ENCODE measurements around the gene CCS. TPM values are rescaled to one million over a fixed set of nuclear protein-coding genes. Genes with fewer than 3 reads are reported as not detected.
"Not testable (repeated sequence)": the region's sequence is repeated elsewhere in the genome, so short reads cannot be mapped to it uniquely, and the experiment has no call there.

Gene CCS
- total RNA-seq: 23.5 TPM
- long read RNA-seq, transcript CCS-208 (8 exons, 1,430 nt): major isoform, 7 of 13 reads
- long read RNA-seq, partial matches to known transcripts: 1 of 13 reads
- long read RNA-seq, other reads (novel, unspliced or antisense): 3 of 13 reads

DNA sequence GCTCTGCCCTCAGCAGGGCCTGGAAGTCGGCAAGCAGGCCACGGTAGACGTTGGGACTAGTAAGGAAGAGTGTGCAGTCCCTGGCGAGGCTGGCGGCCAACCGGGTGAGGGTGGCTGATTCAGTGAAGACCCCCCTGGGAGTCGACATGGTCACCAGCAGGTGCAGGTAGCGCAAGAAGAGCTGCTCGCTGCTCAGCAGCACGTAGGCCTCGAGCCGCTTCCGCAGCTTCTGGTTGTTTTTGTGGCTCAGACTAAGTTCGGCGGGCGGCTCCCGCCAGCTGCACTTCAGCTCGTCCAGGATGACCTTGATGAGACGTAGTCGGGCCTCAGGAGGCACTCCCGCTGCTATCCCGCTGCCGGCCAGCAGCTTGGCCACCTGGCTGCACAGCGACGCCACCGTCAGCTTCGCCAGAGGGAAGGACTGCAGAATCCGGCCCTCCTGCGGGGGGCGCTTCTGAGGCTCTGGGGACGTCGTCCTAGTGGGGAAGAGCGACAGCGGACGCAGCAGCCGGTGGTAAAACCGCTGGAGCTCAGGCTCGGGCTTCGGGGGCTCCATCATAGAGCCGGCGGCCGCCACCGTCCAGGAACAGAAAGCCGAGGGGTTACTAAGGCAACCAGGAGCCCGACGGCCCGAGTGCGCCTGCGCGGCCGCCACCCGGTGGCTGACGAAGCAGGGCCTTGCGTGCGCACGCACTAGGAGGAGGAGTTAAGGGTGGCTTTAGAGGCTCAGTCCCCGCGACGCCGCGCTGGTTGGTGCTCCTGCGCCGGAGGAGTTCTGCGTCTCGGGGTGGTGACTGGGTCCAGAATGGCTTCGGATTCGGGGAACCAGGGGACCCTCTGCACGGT lies at the start of gene CCS, which contains the start of gene CCDC87:
Gene CCS (plus strand): TSS at position 729 of the 846 bp plus-strand sequence. CDS start 77 bp downstream, at position 806.
Gene CCDC87 (minus strand): TSS at position 607 of the 846 bp plus-strand sequence. CDS start 48 bp downstream, at position 559.
- intact Hi-C loops (cut with DNase I): loop anchor here (2.0 to 5.0 kb wide), 2 partner anchors 24 to 85 kb away; partner anchors contain the start of genes RBM14 and RBM4B
- peak; percentile 100 for DNase-seq (ENCODE audit: missing footprints)
- ATAC-seq: peak; percentile 95

DNA sequence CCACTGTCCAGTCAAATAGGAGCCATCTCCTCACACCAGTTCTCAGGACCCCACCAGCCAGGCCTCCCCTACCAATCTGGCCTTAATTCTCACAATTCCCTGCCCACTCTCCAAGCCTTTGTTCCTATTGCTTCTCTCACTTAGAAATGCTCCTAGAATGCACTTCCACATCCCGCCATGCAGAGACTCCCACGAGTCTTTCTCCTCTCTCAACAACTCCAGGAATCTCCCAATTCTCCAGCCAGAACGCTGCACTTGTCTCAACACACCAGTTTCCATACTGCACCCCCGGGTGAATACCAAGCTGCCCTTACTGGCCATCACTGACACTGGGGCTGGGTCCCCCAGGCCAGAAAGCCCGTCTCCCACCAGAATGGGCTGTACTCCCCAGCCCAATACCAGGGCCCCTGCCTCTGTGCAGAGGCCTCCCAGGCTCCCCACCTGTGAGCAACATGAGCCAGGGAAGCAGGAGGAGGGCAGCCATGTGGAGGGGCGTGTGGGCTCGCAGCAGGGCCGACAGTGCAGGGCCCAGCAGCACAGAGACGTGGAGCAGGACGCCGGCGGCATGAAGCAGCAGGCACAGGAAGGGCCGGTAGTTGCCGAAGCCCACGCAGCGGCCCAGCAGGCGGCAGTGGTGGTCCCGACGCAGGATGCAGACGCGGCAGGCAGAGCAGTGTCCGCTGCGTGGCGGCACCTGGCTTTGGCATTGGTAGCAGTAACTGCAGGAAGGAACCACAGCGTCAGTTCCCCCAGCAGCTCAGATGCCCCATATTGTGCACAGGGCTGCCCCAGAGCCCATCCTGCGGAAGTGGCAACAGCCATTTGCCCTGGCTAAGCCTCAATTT lies 49.5 kb upstream of the CCS start:
- peak; percentile 76 for DNase-seq (ENCODE audit: missing footprints)
- ATAC-seq: no peak
- intact Hi-C loops (cut with DNase I): loop anchor here (1.0 kb wide), 2 partner anchors 26 to 30 kb away; no protein-coding TSS in a partner anchor

DNA sequence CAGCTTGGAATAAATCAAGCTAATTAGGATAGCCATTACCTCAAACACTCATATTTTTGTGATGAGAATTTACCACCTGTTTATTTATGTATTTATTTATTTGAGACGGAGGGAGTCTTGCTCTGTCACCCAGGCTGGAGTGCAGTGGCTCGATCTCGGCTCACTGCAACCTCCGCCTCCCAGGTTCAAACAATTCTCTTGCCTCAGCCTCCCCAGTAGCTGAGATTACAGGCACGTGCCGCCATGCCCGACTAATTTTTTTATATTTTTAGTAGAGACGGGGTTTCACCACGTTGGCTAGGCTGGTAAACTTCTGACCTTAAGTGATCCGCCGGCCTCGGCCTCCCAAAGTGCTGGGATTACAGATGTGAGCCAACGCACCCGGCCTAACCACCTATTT lies 48.0 kb upstream of the CCS start:
- DNase-seq (ENCODE audit: missing footprints): peak; percentile 33
- intact Hi-C loops (cut with DNase I): loop anchor here (1.0 kb wide), 1 partner anchor 32 kb away; no protein-coding TSS in a partner anchor
- not testable (repeated sequence) for ATAC-seq

GRCh38 chr11:66545701-66546367 lies 47.2 kb upstream of the CCS start, which contains the start of gene ZDHHC24:
ZDHHC24 (minus strand) TSS chr11:66546048; CDS start chr11:66546003, 45 bp downstream.
- intact Hi-C loops (cut with DNase I): loop anchor here (1.0 kb wide), 1 partner anchor 80 kb away; the partner anchor contains the start of gene PELI3
- ATAC-seq (peak; percentile 98), DNase-seq (ENCODE audit: missing footprints) (peak; percentile 99)

GRCh38 chr11:66546368-66546965 lies 46.5 kb upstream of the CCS start, which contains the start of gene ACTN3:
ACTN3 (plus strand) TSS chr11:66546903; CDS start chr11:66546938, 35 bp downstream.
- ATAC-seq: peak; percentile 24
- peak; percentile 75 for DNase-seq (ENCODE audit: missing footprints)
- intact Hi-C loops (cut with DNase I): loop anchor here (1.0 kb wide), 1 partner anchor 80 kb away; the partner anchor contains the start of gene PELI3

DNA sequence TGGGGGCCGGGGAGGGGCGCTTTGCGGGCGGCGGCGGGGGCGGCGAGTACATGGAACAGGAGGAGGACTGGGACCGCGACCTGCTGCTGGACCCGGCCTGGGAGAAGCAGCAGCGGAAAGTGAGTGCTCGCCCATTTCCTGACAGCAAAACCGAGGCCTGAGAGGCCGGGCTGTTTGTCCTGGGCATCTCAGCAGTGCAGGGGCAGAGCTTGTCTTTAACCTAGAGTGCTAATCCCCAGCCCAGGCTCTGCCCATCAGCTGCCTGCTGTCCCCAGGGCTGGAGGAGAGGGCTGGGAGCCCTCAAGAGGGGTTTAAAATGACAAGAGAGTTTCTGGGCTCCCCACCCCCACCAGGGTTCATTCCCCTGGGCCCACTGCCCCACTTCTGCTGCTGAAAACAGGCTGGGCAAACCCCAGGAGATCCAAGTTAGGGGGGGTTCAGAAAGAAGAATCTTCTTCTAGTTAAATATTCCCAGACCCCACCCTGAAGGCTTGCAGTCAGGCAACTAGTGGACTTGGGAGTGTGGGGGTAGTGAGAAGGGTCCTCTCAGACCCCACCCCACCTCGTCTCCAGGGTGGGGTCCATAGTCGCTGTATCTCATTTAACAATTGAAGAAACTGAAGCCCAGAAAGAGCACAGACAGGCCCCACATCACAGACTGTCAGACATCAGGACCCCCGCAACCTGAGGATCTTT lies 45.9 kb upstream of the CCS start:
- peak; percentile 44 for DNase-seq (ENCODE audit: missing footprints)
- ATAC-seq: no peak
- intact Hi-C loops (cut with DNase I): loop anchor here (1.0 kb wide), 1 partner anchor 81 kb away; the partner anchor contains the start of gene PELI3

GRCh38 chr11:66547662-66548009 lies 45.3 kb upstream of the CCS start:
- ATAC-seq (no peak), DNase-seq (ENCODE audit: missing footprints) (peak; percentile 23)
- intact Hi-C loops (cut with DNase I): no loop called here

- ATAC-seq (no peak), DNase-seq (ENCODE audit: missing footprints) (no peak)
- intact Hi-C loops (cut with DNase I): no loop called here
These were observed 44.9 kb upstream of the CCS start for GRCh38 chr11:66548041-66548440.

DNA sequence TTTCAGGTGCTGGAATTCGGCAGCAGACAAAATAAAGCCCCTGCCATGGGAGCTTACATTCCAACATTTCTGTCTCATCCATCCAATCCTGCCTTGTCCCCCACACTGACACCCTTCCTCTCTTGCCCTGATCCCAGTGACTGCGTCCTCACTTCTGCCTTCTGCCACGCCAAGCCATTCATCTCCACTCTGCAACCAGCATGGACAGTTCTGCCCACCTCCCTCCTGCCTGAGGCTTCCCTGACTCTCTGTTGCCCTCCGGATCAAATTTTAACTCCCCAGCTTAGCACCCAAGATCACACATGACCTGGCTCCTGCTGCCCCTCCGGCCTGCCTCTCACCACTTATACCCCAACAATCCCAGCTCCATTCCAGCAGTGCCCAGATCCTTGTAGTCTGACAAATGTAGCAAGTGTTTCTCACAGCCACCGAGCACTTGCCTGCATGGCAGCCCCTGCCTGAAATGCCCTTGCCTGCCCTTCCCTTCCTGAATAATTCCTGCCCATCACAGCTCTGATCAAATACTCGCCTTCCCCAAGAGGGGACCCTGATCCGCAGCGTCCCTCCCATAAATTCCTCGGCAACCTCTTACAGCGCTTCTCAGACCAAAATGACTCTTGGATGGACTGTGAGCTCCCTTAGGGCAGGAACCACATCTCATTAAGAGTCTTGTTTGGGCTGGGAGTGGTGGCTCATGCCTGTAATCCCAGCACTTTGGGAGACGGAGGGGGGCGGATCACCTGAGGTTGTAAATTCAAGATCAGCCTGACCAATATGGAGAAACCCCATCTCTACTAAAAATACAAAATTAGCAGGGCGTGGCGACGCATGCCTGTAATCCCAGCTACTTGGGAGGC lies 44.0 kb upstream of the CCS start:
- intact Hi-C loops (cut with DNase I): no loop called here
- DNase-seq (ENCODE audit: missing footprints): no peak
- ATAC-seq: no peak

DNA sequence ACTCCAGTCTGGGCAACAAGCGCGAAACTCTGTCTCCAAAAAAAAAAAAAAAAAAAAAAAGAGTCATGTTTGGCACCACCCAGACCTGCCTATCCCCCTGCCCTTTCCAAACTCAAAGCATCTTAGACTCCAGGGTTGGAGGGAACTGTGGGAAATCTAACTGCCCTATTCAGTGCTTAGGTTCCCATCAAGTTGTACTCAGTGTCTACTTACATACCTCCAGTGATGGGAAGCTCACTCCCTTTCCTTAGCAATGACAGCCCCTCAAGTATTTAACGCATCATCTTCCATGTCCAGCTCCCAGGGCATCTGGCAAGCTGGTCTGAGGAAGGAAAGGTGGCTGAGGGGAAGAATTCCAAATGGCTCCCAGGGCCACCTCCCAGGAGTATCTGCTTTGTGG lies 43.3 kb upstream of the CCS start:
- no peak for ATAC-seq

GRCh38 chr11:66550887-66551286 lies 42.1 kb upstream of the CCS start:
- no peak for ATAC-seq
- intact Hi-C loops (cut with DNase I): no loop called here

More for the DNA sequence above, 43.3 kb upstream of the CCS start:
- intact Hi-C loops (cut with DNase I): no loop called here
- DNase-seq (ENCODE audit: missing footprints): no peak

GRCh38 chr11:66554602-66555001 lies 38.4 kb upstream of the CCS start:
- DNase-seq (ENCODE audit: missing footprints) (no peak), ATAC-seq (no peak)
- intact Hi-C loops (cut with DNase I): no loop called here

More at GRCh38 chr11:66550887-66551286, 42.1 kb upstream of the CCS start:
- DNase-seq (ENCODE audit: missing footprints): no peak

GRCh38 chr11:66555416-66555815 lies 37.6 kb upstream of the CCS start:
- no peak for ATAC-seq
- no peak for DNase-seq (ENCODE audit: missing footprints)
- intact Hi-C loops (cut with DNase I): no loop called here

DNA sequence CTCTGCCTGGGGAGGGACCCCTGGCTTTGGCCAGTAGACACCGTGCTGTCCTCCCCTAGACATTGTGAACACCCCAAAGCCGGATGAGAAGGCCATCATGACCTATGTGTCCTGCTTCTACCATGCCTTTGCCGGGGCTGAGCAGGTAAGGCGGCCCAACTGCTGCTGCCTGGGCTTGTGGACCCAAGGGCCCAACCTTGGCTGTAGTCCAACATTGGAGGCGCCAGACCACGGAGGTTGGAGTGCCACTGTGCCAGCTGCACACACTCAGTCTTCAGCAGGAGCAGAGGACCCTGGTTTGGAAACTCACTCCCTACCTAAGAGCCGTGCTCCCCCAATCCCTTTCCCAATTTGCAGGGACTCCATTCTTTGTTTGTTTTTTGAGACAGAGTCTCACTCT lies 36.9 kb upstream of the CCS start:
- DNase-seq (ENCODE audit: missing footprints) (no peak), ATAC-seq (no peak)
- intact Hi-C loops (cut with DNase I): no loop called here

DNA sequence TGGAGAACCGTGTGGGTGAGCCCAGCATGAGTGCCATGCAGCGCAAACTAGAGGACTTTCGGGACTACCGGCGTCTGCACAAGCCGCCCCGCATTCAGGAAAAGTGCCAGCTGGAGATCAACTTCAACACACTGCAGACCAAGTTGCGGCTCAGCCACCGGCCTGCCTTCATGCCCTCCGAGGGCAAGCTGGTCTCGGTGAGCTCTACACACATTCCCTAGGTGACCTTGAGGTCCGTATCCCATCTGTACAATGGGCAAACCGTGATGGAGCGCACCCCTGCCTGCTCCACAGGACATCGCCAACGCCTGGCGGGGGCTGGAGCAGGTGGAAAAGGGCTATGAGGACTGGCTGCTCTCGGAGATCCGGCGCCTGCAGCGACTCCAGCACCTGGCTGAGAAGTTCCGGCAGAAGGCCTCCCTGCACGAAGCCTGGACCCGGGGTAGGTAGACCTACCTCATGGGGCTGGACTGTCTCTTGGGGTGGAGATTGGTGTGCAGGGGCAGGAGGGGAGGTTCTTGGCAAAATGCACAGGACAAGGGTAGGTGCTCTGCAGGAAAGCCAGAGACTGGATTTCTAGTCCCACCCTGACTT lies 35.2 kb upstream of the CCS start:
- no peak for ATAC-seq
- no peak for DNase-seq (ENCODE audit: missing footprints)
- intact Hi-C loops (cut with DNase I): no loop called here
